K562 (cell line): ENCODE results near the gene PAFAH1B2. TPM values are rescaled to one million over a fixed set of nuclear protein-coding genes. Genes with fewer than 3 reads are reported as not detected.

Source experiments
- AFF1 ChIP-seq, 2 experiments: fragments of 450-650 bp; IDR thresholded peaks; 2 replicates each; pipeline ENCODE4 v1.6.1; 2018; ENCODE audit warnings: mild to moderate bottlenecking in 2 of 2, low read depth in 1 of 2; ENCODE audit not compliant: partially characterized antibody in 2 of 2
- DACH1 ChIP-seq: fragments of 450-650 bp; IDR thresholded peaks from 2 replicates; pipeline ENCODE4 v1.6.1; 2018; ENCODE audit not compliant: partially characterized antibody
- HMG20B ChIP-seq: fragments of 250-450 bp; sonication (Bioruptor Pico); IDR thresholded peaks from 2 replicates; pipeline ENCODE4 v1.5.0; 2021; ENCODE audit warnings: mild to moderate bottlenecking
- HMGN3 ChIP-seq: IDR thresholded peaks from 2 replicates; pipeline ENCODE4 v1.6.1; 2011; ENCODE audit warnings: borderline replicate concordance, low read depth, mild to moderate bottlenecking, mixed read lengths, low read length; ENCODE audit not compliant: insufficient read length; ENCODE audit errors: extremely low read depth
- JUND ChIP-seq, 2 experiments: IDR thresholded peaks; 2 replicates in 1 of 2; 3 replicates in 1 of 2; pipeline ENCODE4 v1.6.1; 2011; ENCODE audit warnings: borderline replicate concordance in 2 of 2, low read depth in 2 of 2, low read length in 2 of 2, improper control_type of control experiment in 1 of 2, missing biosample characterization in 1 of 2, missing genetic modification characterization in 1 of 2, missing genetic modification reagents in 1 of 2
- MTA2 ChIP-seq: fragments of 450-650 bp; IDR thresholded peaks from 2 replicates; pipeline ENCODE4 v1.6.1; 2016; ENCODE audit warnings: low read depth
- ZKSCAN8 ChIP-seq: fragments of 200-800 bp; sonication (Bioruptor generic); IDR thresholded peaks from 2 replicates; pipeline ENCODE4 v1.6.1; 2016; ENCODE audit warnings: missing genetic modification characterization, missing compliant biosample characterization
- ZNF121 ChIP-seq: sonication (generic); formaldehyde crosslinking; conservative IDR thresholded peaks from 2 replicates; pipeline ENCODE4 v1.8.0; 2022; ENCODE audit warnings: missing genetic modification reagents
- polyA plus RNA-seq, 8 experiments: library from polyadenylated mRNA; depleted of rRNA in 4 of 8; stranded (reverse) in 5 of 8; unstranded in 3 of 8; fragments of >200 nt; fragmentation: Nextera tagmentation in 2 of 8; fragmentation: Illumina TruSeq in 1 of 8; extraction: Ambion mirVana in 2 of 8; extraction: Trizol in 1 of 8; gene quantifications; 2 replicates each; pipeline versions ENCODE4 v1.2.1 to v1.2.3, GENCODE V29; 2011 to 2014; ENCODE audit warnings: inconsistent platforms in 1 of 8, missing spikeins in 1 of 8
- total RNA-seq, 7 experiments: library from RNA; depleted of rRNA in 6 of 7; stranded (reverse); fragments of >200 nt in 6 of 7; fragmentation: Illumina TruSeq in 2 of 7; extraction: Trizol in 2 of 7; gene quantifications; 2 replicates each; pipeline versions ENCODE4 v1.2.1 to v1.2.3, GENCODE V29; 2011 to 2021; ENCODE audit warnings: low replicate concordance in 1 of 7
- TF ChIP-seq, protein P1 (sequence below), 2 experiments: IDR thresholded peaks; 2 replicates each; pipeline ENCODE4 v1.6.1; 2012; ENCODE audit warnings: improper control_type of control experiment in 2 of 2, low read depth in 2 of 2, low read length in 2 of 2, borderline replicate concordance in 1 of 2
- TF ChIP-seq, protein P2 (sequence below): fragments of 450-650 bp; IDR thresholded peaks from 2 replicates; pipeline ENCODE4 v1.6.1; 2016

Gene PAFAH1B2
- total and polyA plus RNA-seq, 9 of the 15 experiments (the other 6 are each of a cell fraction or from before 2014, with no cell fraction given) = 27.8 to 94.7 (median 64.9) TPM

GRCh38 chr11:117171404-117172061 lies 27.4 kb downstream of the PAFAH1B2 start (continued):
- TF ChIP-seq, protein P1, sequence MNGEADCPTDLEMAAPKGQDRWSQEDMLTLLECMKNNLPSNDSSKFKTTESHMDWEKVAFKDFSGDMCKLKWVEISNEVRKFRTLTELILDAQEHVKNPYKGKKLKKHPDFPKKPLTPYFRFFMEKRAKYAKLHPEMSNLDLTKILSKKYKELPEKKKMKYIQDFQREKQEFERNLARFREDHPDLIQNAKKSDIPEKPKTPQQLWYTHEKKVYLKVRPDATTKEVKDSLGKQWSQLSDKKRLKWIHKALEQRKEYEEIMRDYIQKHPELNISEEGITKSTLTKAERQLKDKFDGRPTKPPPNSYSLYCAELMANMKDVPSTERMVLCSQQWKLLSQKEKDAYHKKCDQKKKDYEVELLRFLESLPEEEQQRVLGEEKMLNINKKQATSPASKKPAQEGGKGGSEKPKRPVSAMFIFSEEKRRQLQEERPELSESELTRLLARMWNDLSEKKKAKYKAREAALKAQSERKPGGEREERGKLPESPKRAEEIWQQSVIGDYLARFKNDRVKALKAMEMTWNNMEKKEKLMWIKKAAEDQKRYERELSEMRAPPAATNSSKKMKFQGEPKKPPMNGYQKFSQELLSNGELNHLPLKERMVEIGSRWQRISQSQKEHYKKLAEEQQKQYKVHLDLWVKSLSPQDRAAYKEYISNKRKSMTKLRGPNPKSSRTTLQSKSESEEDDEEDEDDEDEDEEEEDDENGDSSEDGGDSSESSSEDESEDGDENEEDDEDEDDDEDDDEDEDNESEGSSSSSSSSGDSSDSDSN (IDR thresholded peaks at IDR 0.05; ENCODE audit: borderline replicate concordance in 1 of 2, low read depth in 2 of 2, low read length in 2 of 2) = 0 out of 4 replicates have a peak, but pooled peaks have one; percentile 28 to 39
- TF ChIP-seq ZKSCAN8 (CRISPR knock-in tag) = no peak
- TF ChIP-seq, protein P2, sequence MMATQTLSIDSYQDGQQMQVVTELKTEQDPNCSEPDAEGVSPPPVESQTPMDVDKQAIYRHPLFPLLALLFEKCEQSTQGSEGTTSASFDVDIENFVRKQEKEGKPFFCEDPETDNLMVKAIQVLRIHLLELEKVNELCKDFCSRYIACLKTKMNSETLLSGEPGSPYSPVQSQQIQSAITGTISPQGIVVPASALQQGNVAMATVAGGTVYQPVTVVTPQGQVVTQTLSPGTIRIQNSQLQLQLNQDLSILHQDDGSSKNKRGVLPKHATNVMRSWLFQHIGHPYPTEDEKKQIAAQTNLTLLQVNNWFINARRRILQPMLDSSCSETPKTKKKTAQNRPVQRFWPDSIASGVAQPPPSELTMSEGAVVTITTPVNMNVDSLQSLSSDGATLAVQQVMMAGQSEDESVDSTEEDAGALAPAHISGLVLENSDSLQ = peak; percentile 44; the same call in 1 of the 2 replicates
- TF ChIP-seq AFF1 (IDR thresholded peaks at IDR 0.05; ENCODE audit: low read depth in 1 of 2, partially characterized antibody in 2 of 2) = peak in 1 of 2 experiments; percentile 24
- TF ChIP-seq HMGN3 = no peak
- TF ChIP-seq DACH1 = peak; percentile 34
- TF ChIP-seq ZNF121 = peak; percentile 82
- TF ChIP-seq HMG20B = no peak
- TF ChIP-seq MTA2 = no peak
- 0 out of 2 replicates have a peak, but pooled peaks have one; percentile 11 for TF ChIP-seq JUND (IDR thresholded peaks at IDR 0.05; ENCODE audit: borderline replicate concordance, low read depth, low read length)
- TF ChIP-seq JUND (tag; IDR thresholded peaks at IDR 0.05; ENCODE audit: borderline replicate concordance, low read depth, low read length) = 0 out of 3 replicates have a peak, but pooled peaks have one; percentile 20
